Testis (tissue), 2 donors: Measurements from ENCODE around the gene CEP72.

Experiments used
- POLR2A ChIP-seq: fragments of 450-650 bp; IDR thresholded peaks from one replicate; pipeline ENCODE4 v1.6.1; 2017; ENCODE audit warnings: antibody characterized with exemption, mild to moderate bottlenecking, moderate library complexity
- TF ChIP-seq, protein P1 (sequence below), 3 experiments: fragments of 450-650 bp in 2 of 3; fragments of 200-600 bp in 1 of 3; sonication (generic) in 1 of 3; IDR thresholded peaks; one replicate each; pipeline ENCODE4 v1.5.1; 2016 to 2019; ENCODE audit warnings: antibody characterized with exemption in 3 of 3, mild to moderate bottlenecking in 2 of 3, moderate library complexity in 1 of 3

DNA sequence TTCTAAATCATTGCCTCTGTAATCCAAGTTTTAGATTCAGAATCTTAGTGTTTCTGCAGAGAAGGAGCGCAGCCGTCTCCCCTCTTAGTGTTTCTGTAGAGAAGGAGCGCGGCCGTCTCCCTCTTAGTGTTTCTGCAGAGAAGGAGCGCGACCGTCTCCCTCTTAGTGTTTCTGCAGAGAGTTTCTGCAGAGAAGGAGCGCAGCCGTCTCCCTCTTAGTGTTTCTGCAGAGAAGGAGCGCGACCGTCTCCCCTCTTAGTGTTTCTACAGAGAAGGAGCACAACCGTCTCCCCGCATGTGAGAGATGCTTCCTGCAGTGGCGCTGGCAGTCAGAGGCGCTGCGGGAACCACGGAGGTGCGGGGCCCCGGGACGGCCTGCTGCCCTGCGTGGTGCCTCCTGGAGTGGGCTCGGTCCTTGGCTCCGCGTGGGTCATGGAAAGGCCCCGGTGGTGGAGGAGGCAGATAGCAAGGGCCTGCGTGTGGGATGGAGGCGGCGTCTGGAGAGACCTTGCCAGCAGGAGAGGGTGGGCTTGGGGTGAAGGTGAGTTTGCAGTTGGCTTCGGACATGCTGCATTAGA lies 10.9 kb downstream of the CEP72 start:
- TF ChIP-seq, protein P1, sequence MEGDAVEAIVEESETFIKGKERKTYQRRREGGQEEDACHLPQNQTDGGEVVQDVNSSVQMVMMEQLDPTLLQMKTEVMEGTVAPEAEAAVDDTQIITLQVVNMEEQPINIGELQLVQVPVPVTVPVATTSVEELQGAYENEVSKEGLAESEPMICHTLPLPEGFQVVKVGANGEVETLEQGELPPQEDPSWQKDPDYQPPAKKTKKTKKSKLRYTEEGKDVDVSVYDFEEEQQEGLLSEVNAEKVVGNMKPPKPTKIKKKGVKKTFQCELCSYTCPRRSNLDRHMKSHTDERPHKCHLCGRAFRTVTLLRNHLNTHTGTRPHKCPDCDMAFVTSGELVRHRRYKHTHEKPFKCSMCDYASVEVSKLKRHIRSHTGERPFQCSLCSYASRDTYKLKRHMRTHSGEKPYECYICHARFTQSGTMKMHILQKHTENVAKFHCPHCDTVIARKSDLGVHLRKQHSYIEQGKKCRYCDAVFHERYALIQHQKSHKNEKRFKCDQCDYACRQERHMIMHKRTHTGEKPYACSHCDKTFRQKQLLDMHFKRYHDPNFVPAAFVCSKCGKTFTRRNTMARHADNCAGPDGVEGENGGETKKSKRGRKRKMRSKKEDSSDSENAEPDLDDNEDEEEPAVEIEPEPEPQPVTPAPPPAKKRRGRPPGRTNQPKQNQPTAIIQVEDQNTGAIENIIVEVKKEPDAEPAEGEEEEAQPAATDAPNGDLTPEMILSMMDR (IDR thresholded peaks at IDR 0.05) = no peak
- TF ChIP-seq POLR2A = no peak
